OCI-M2 (cell line): ENCODE measurements around the gene AK3.
"Not testable (repeated sequence)": the region's sequence is repeated elsewhere in the genome, so short reads cannot be mapped to it uniquely, and the experiment has no call there.

Source experiments
- DNase-seq: peaks from one replicate; lab custom pipeline; 2025; ENCODE audit not compliant: unreplicated experiment; lab: John Stamatoyannopoulos, UW

Gene AK3

DNA sequence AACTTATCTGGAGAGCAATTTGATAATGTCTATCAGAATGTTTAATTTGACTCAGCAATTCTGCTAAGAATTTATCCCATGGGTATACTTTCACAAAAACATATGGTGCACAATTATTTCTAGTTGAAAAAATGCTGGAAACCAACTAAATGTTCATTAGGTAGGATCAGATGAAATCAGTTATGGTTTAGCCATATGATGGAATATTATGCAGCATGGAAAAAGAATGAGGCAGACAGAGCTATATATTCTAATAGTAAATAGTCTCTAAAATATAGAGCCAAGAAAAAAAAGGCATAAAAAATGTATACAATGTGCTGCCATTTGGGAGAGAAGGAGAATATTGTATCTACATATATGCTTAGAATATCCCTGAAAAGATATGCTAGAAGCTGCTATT, 71.1 kb downstream of the AK3 start:
- DNase-seq: no peak

DNA sequence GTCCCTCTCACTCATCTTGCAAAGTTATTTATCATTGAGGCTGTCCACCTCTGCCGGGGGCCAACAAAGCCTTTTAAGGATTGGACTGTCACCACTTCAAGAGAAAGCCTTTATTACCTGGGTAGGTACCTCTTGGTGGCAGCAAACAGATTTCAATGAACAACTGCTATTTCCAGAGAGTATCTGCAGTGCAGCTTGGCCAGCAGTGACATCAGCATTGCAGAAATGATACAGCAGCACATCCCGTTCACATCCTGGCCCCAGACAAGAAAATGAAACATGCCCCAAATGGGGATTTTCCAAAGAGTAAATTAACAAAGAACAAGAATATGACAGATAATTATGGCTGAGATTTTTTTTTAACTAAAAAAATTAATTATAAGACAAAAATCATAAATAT, 72.4 kb downstream of the AK3 start:
- DNase-seq: no peak

GRCh38 chr9:4667681-4668080, 73.3 kb downstream of the AK3 start:
- DNase-seq: no peak

DNA sequence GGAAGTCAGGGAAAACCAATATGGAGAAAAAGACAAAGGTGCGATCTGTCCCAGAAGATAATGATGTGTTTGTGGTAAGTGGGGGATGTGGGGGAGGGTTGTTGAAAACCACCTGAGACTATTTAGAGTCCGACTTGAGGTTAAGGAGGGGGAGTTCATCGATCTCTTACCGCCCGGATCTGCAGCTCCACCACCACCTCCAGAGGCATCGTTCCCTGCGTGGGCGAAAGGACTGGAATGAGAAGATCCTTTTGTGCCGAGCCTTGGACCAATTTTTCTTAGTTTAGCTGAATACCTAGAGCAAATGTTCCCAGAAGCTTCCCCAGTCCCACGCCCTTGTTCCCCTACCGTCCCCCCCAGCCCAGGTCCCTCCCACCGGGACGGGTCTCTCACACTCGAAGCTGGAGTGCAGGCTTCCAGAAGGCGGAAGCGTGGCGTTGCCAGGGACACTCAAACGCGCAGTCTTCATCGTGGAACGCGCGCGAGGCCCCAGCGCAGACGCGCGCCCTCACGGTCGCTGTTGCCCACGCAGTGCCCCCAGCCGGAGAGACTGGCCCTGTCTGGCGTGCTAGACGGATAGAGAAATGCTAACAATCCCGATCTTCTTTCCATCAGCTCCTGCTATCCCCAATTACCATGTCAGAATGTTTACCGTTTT, 74.8 kb downstream of the AK3 start, which contains the start of gene SPATA6L:
TSS of gene SPATA6L (minus strand) at position 439 of the 658 bp plus-strand sequence. CDS start at position 209, 230 bp downstream.
- DNase-seq: no peak

DNA sequence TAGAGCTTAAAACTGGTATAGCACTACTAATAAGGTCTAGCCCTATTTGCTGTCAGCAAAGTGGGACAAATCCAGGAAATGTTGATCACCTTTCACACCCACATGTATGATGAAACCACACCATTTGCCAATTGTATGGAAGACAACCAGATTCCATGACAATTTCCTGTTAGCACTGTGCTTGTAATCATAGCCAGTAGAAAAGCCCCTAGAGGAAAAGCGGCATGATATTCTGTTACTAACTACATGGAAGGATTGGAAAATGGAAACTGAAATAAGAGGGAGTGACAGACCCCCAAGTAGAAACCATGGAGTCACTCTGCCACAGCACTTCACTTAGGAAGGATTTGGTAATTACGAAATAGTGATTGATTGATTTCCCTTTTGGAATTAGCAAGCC, 75.6 kb downstream of the AK3 start:
- DNase-seq: no peak

- DNase-seq: no peak
These were observed 77.0 kb downstream of the AK3 start for GRCh38 chr9:4663956-4664355.

DNA sequence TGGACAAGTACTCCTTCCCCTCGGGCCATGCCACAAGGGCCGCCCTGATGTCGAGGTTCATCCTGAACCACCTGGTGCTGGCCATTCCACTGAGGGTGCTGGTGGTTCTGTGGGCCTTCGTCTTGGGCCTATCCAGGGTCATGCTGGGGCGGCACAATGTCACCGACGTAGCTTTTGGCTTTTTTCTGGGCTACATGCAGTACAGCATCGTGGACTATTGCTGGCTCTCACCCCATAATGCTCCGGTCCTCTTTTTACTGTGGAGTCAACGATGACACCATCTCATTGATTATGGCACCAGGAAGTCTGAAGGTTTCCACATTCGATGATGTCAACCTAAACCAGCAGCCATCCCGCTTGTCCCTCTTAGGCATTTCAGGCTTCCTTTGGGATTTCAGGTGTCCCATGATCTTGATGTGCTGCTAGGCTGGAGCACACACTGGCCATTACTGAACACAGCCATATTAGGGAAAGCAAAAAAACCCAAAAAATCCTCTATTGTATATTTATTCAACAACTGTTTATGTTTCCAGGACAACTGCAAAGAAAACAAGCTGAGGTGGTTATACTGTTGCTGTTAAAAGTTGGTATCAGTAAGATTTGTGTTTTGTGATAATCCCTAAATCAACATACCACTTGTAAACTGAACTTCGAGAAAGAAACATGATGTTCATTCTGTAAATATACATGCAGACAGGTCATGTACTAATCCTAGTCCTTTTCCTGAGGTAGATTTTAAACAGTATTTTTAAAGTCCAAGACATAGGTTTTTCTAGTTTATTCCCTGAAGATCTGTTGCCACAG, 77.8 kb downstream of the AK3 start:
- no peak for DNase-seq

GRCh38 chr9:4662108-4662988, 78.7 kb downstream of the AK3 start, which contains the start of gene PLPP6:
Gene PLPP6 (plus strand): TSS chr9:4662294. CDS start chr9:4662376, 82 bp downstream.
- no peak for DNase-seq

GRCh38 chr9:4661611-4662010, 79.4 kb downstream of the AK3 start:
- no peak for DNase-seq

DNA sequence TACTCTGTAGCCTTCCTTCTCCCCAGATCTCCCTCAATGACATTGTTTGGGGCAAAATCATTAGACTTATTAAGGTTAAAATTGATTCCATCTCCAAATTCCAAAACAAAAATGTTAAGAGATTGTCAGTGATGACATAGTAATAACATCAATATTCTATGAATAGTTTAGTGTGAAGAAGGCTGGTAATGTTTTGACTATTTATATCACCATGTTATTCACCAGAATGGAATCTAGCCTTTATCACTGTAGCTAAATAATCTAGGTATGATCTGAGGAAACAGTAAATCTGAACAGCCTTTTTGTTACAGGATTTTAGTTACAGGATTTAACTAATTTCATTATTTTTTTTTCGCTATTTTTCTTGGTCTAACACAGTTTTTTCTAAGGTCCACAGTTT, 79.8 kb downstream of the AK3 start:
- DNase-seq: no peak

- DNase-seq: not testable (repeated sequence)
These were observed 80.3 kb downstream of the AK3 start for GRCh38 chr9:4660665-4661064.
